Hematopoietic multipotent progenitor cell treated with erythropoietin and hydrocortisone succinate and interleukin-3 and kit ligand, for 4 days (in vitro differentiated cells): ENCODE data around the gene IP6K1.
A peak's percentile ranks its signal among the peaks of the same experiment; 100 is the strongest.
"Not testable (repeated sequence)": the region's sequence is repeated elsewhere in the genome, so short reads cannot be mapped to it uniquely, and the experiment has no call there.

Source experiments
- DNase-seq: peaks from one replicate; pipeline ENCODE4 v3.0.0-alpha.2; 2015

IP6K1 gene

GRCh38 chr3:49793486-49794085 is 7.2 kb upstream of the IP6K1 start:
- no peak for DNase-seq

- DNase-seq: no peak
These were observed 6.2 kb upstream of the IP6K1 start for GRCh38 chr3:49792371-49793150.

GRCh38 chr3:49791571-49791970 is 5.2 kb upstream of the IP6K1 start:
- no peak for DNase-seq

- no peak for DNase-seq
These were observed 4.5 kb upstream of the IP6K1 start for GRCh38 chr3:49790626-49791411.

- no peak for DNase-seq
These were observed 1.7 kb upstream of the IP6K1 start for GRCh38 chr3:49788056-49788455.

- no peak for DNase-seq
These were observed 1.2 kb upstream of the IP6K1 start for GRCh38 chr3:49787536-49787935.

GRCh38 chr3:49787182-49787464 is 781 bp upstream of the IP6K1 start:
- no peak for DNase-seq

GRCh38 chr3:49785565-49786356 is 581 bp downstream of the IP6K1 start:
- peak; percentile 60 for DNase-seq

GRCh38 chr3:49782277-49782676 is 4.1 kb downstream of the IP6K1 start:
- not testable (repeated sequence) for DNase-seq

GRCh38 chr3:49781415-49782199 is 4.7 kb downstream of the IP6K1 start:
- DNase-seq: no peak

- DNase-seq: not testable (repeated sequence)
These were observed 5.4 kb downstream of the IP6K1 start for GRCh38 chr3:49780975-49781365.

- DNase-seq: no peak
These were observed 6.0 kb downstream of the IP6K1 start for GRCh38 chr3:49780080-49780974.

- no peak for DNase-seq
These were observed 6.8 kb downstream of the IP6K1 start for GRCh38 chr3:49779358-49780079.

GRCh38 chr3:49776101-49776500 is 10.2 kb downstream of the IP6K1 start:
- not testable (repeated sequence) for DNase-seq

GRCh38 chr3:49775538-49775937 is 10.8 kb downstream of the IP6K1 start:
- no peak for DNase-seq

- DNase-seq: no peak
These were observed 13.6 kb downstream of the IP6K1 start for GRCh38 chr3:49772703-49773102.

GRCh38 chr3:49771340-49771938 is 14.9 kb downstream of the IP6K1 start:
- no peak for DNase-seq

- no peak for DNase-seq
These were observed 16.4 kb downstream of the IP6K1 start for GRCh38 chr3:49769926-49770325.

GRCh38 chr3:49769286-49769915 is 16.9 kb downstream of the IP6K1 start:
- DNase-seq: no peak

GRCh38 chr3:49763981-49764380 is 22.4 kb downstream of the IP6K1 start:
- DNase-seq: no peak
